ENCODE measurements around the gene UGT1A3.

- TF ChIP-seq CTCF (conservative IDR thresholded peaks at IDR 0.05 in 1 of 2, IDR thresholded peaks at IDR 0.05 in 1 of 2; ENCODE audit: extremely low read depth in 1 of 2, insufficient read depth in 1 of 2, low read depth in 1 of 2, low read length in 2 of 2) (no peak), EZH2 (IDR thresholded peaks at IDR 0.05; ENCODE audit: borderline replicate concordance, low read length) (no peak)
Observed at GRCh38 chr2:233707940-233708644, 20.8 kb upstream of the UGT1A3 start.

All from mammary epithelial cell (primary cell).